HG03457 (cell line): ENCODE results near the gene NOXRED1.

Experiments
- ATAC-seq: cut with Tn5 transposase; IDR thresholded peaks from one replicate; pipeline ENCODE4 v1.9.1; 2021; ENCODE audit warnings: moderate number of reproducible peaks; ENCODE audit not compliant: unreplicated experiment

The NOXRED1 gene

GRCh38 chr14:77409131-77409533 lies 14.2 kb downstream of the NOXRED1 start:
- ATAC-seq = no peak

GRCh38 chr14:77407158-77407557 lies 16.2 kb downstream of the NOXRED1 start:
- no peak for ATAC-seq

- no peak for ATAC-seq
Measured at GRCh38 chr14:77406718-77407117, 16.6 kb downstream of the NOXRED1 start.

- no peak for ATAC-seq
Measured at GRCh38 chr14:77406086-77406485, 17.2 kb downstream of the NOXRED1 start.

GRCh38 chr14:77403768-77404167 lies 19.6 kb downstream of the NOXRED1 start:
- ATAC-seq = no peak

GRCh38 chr14:77400216-77400615 lies 23.1 kb downstream of the NOXRED1 start:
- ATAC-seq = no peak

- ATAC-seq = no peak
Measured at GRCh38 chr14:77390188-77390587, 33.1 kb downstream of the NOXRED1 start.

- no peak for ATAC-seq
Measured at GRCh38 chr14:77378701-77379100, 44.6 kb downstream of the NOXRED1 start.

DNA sequence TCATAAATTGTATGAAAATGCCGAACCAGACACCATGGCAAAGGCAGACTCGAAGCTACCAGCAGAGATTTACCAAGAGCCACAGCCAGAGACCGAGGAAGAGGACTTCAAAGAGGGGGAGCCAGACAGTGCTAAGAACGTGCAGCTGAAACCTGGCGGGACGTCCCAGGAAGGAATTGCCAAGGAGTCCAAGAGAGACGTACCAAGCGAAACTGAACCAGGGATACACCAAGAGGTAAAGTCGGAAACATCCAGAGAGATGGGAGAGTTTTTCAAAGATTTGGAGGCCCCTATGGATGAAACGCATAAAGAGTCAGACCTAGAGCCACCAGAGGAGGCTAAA lies 45.9 kb downstream of the NOXRED1 start:
- no peak for ATAC-seq

DNA sequence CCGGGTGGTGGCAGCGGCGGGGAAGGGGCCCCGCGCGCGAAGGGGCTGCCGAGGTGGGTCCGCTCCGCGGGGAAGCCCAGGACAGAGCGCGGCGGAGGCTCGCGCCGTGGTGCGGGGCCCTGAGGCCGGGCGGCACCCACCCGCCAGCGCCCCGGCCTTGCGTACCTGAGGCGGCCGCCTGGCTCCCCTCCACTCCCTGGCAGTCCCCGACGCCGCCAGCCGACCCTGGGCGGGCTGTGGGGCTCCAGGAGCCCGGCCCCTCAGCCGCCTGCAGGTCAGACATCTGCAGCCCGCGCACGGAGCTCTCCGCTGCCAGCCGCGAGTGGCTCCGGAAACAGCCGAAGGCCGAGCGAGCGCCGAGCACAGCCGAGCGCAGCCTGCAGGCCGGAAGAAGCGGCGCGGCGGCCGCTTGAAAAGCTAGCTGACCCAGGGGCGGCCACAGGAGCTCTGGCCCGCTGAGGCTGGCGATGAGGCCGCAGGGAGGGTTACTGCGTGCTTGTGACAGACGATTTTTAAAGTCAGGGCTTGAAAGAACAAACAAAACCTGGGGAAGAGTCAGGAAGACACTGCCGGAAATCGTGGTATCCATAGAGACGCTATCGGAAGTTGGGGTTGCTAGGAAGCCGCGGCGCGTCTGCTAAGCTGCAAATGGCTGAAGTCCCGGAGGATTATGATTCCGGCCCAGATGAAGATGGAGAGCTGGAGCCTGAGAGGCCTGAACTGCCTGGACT lies 46.4 kb downstream of the NOXRED1 start, which contains the start of the genes SAMD15 and TMED8:
Gene SAMD15, plus strand, starts transcription at position 609 of the 731 bp plus-strand sequence. Its CDS starts 40 bp downstream, at position 649.
Gene TMED8, minus strand, starts transcription at position 324 of the 731 bp plus-strand sequence. Its CDS starts 41 bp downstream, at position 283.
- peak; percentile 76 for ATAC-seq

- peak; percentile 9 for ATAC-seq
Measured at GRCh38 chr14:77375973-77376770, 47.2 kb downstream of the NOXRED1 start.

- no peak for ATAC-seq
Measured at GRCh38 chr14:77375164-77375950, 48.0 kb downstream of the NOXRED1 start.

DNA sequence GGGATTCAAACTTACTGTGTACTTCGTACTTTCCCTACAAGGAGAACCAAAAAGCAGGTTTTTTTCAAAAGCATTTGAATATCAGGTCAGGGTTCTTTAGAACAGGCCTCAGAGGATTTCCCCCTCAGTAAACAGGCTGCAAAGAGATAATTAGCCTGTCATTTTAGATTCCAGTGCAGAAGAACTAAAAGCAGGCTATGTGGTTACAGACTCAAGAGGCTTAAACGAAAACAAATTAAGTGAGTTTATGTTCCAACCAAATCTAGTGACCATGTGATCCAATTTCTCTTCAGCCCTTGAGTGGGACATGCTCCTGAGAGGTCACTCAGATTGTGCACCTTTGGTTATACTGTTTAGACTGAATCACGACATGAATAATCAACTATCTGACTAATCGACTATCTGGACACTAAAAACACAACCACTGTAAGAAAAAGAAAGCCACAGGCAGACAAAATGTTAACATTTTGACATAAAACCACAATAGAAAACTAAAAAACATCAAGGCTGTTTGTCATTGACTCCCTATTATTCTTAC lies 51.0 kb downstream of the NOXRED1 start:
- ATAC-seq = no peak

GRCh38 chr14:77369285-77369684 lies 54.0 kb downstream of the NOXRED1 start:
- ATAC-seq = no peak

- no peak for ATAC-seq
Measured at GRCh38 chr14:77364146-77364545, 59.2 kb downstream of the NOXRED1 start.

GRCh38 chr14:77359626-77360025 lies 63.7 kb downstream of the NOXRED1 start:
- ATAC-seq = no peak

- ATAC-seq = no peak
Measured at GRCh38 chr14:77356899-77357298, 66.4 kb downstream of the NOXRED1 start.

DNA sequence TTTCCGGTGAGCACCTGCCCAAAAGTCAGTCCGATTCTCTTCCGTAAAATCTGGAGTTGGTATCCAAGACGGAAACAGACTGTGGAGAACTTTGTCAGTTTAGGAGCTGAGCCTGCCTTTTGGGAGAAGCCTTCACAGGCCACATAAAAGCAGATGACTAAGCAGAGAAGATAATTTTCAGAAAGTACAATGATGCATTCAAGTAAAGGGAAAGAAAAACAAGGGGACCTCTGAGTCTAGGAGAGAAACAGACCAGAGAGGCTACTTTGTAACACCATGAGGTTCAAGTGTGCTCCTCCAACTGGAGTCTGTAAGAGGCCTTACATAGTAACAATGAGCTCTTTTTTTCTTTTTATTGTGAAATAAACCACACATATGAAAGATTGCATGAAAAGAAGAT lies 67.5 kb downstream of the NOXRED1 start:
- ATAC-seq = no peak

GRCh38 chr14:77353469-77354141 lies 69.7 kb downstream of the NOXRED1 start:
- no peak for ATAC-seq

GRCh38 chr14:77347751-77348150 lies 75.6 kb downstream of the NOXRED1 start:
- ATAC-seq = no peak
